ENCODE data around the gene PIP5K1B. TPM values are rescaled to one million over a fixed set of nuclear protein-coding genes. Genes with fewer than 3 reads are reported as not detected.

Gene PIP5K1B
- total and polyA plus RNA-seq, 2 experiments from 2014 or later: 1.3 to 2.8 TPM

DNA sequence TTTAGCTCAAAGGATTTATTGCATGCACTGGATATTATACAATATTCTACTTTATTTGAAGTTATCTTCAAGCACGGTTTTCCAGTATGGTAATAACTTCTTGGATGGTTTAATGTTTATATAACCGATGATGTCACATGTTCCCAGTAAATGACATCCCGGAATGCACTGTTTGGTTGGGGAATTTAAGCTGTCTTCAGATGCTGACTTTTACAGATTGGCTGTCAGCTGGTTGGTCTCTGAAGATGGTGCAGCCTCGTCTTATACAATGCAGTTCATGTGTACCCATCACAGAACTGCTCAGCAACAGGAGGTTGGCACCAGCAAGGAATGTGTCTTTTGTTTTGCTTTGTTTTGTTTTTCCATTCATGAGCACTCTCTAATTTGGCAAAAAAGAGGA, 165.0 kb downstream of the PIP5K1B start:
- Mint-ChIP-seq H3K4me3 (no peak overlapping the region), H3K27me3 (ENCODE audit: insufficient read depth, low read depth, poor library complexity) (no peaks in the 10 kb centered on the region), H3K9me3 (no peaks in the 10 kb centered on the region), H3K27ac (peak overlapping the region; percentile 48; the same call in 1 of the 2 replicates), H3K36me3 (ENCODE audit: low read depth) (0 out of 3 replicates have a peak, but pooled peaks cover 3% of the 10 kb centered on the region), H3K4me1 (peaks cover 67% of the 10 kb centered on the region)
- H3K79me2 ChIP-seq (replicated peaks; ENCODE audit: insufficient read depth): no peaks in the 10 kb centered on the region
- peaks cover 4% of the 10 kb centered on the region; the same call in 1 of the 2 replicates for H3K9me2 ChIP-seq (ENCODE audit: insufficient read depth)
- no peak overlapping the region for H2AFZ ChIP-seq
- peaks cover 59% of the 10 kb centered on the region for H3K4me1 ChIP-seq (ENCODE audit: insufficient read depth)
- no peaks in the 10 kb centered on the region for H3K27me3 ChIP-seq (ENCODE audit: insufficient read depth)
- no peaks in the 10 kb centered on the region for H3F3A ChIP-seq (replicated peaks; ENCODE audit: low read depth)
- no peaks in the 10 kb centered on the region for H4K20me1 ChIP-seq (replicated peaks; ENCODE audit: insufficient read depth)
- TF ChIP-seq CREB1 (CRISPR knock-in tag; IDR thresholded peaks at IDR 0.05; ENCODE audit: low read depth): no peak
- no peak for TF ChIP-seq JUNB (IDR thresholded peaks at IDR 0.05; ENCODE audit: unreplicated experiment)
- TF ChIP-seq, protein P1, sequence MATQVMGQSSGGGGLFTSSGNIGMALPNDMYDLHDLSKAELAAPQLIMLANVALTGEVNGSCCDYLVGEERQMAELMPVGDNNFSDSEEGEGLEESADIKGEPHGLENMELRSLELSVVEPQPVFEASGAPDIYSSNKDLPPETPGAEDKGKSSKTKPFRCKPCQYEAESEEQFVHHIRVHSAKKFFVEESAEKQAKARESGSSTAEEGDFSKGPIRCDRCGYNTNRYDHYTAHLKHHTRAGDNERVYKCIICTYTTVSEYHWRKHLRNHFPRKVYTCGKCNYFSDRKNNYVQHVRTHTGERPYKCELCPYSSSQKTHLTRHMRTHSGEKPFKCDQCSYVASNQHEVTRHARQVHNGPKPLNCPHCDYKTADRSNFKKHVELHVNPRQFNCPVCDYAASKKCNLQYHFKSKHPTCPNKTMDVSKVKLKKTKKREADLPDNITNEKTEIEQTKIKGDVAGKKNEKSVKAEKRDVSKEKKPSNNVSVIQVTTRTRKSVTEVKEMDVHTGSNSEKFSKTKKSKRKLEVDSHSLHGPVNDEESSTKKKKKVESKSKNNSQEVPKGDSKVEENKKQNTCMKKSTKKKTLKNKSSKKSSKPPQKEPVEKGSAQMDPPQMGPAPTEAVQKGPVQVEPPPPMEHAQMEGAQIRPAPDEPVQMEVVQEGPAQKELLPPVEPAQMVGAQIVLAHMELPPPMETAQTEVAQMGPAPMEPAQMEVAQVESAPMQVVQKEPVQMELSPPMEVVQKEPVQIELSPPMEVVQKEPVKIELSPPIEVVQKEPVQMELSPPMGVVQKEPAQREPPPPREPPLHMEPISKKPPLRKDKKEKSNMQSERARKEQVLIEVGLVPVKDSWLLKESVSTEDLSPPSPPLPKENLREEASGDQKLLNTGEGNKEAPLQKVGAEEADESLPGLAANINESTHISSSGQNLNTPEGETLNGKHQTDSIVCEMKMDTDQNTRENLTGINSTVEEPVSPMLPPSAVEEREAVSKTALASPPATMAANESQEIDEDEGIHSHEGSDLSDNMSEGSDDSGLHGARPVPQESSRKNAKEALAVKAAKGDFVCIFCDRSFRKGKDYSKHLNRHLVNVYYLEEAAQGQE (IDR thresholded peaks at IDR 0.05; ENCODE audit: unreplicated experiment): no peak
- TF ChIP-seq EZH2phosphoT487 (IDR thresholded peaks at IDR 0.05; ENCODE audit: unreplicated experiment): no peak
- TF ChIP-seq, protein P2, sequence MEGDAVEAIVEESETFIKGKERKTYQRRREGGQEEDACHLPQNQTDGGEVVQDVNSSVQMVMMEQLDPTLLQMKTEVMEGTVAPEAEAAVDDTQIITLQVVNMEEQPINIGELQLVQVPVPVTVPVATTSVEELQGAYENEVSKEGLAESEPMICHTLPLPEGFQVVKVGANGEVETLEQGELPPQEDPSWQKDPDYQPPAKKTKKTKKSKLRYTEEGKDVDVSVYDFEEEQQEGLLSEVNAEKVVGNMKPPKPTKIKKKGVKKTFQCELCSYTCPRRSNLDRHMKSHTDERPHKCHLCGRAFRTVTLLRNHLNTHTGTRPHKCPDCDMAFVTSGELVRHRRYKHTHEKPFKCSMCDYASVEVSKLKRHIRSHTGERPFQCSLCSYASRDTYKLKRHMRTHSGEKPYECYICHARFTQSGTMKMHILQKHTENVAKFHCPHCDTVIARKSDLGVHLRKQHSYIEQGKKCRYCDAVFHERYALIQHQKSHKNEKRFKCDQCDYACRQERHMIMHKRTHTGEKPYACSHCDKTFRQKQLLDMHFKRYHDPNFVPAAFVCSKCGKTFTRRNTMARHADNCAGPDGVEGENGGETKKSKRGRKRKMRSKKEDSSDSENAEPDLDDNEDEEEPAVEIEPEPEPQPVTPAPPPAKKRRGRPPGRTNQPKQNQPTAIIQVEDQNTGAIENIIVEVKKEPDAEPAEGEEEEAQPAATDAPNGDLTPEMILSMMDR (conservative IDR thresholded peaks at IDR 0.05; ENCODE audit: low read depth in 2 of 2): no peak
- TF ChIP-seq, protein P3, sequence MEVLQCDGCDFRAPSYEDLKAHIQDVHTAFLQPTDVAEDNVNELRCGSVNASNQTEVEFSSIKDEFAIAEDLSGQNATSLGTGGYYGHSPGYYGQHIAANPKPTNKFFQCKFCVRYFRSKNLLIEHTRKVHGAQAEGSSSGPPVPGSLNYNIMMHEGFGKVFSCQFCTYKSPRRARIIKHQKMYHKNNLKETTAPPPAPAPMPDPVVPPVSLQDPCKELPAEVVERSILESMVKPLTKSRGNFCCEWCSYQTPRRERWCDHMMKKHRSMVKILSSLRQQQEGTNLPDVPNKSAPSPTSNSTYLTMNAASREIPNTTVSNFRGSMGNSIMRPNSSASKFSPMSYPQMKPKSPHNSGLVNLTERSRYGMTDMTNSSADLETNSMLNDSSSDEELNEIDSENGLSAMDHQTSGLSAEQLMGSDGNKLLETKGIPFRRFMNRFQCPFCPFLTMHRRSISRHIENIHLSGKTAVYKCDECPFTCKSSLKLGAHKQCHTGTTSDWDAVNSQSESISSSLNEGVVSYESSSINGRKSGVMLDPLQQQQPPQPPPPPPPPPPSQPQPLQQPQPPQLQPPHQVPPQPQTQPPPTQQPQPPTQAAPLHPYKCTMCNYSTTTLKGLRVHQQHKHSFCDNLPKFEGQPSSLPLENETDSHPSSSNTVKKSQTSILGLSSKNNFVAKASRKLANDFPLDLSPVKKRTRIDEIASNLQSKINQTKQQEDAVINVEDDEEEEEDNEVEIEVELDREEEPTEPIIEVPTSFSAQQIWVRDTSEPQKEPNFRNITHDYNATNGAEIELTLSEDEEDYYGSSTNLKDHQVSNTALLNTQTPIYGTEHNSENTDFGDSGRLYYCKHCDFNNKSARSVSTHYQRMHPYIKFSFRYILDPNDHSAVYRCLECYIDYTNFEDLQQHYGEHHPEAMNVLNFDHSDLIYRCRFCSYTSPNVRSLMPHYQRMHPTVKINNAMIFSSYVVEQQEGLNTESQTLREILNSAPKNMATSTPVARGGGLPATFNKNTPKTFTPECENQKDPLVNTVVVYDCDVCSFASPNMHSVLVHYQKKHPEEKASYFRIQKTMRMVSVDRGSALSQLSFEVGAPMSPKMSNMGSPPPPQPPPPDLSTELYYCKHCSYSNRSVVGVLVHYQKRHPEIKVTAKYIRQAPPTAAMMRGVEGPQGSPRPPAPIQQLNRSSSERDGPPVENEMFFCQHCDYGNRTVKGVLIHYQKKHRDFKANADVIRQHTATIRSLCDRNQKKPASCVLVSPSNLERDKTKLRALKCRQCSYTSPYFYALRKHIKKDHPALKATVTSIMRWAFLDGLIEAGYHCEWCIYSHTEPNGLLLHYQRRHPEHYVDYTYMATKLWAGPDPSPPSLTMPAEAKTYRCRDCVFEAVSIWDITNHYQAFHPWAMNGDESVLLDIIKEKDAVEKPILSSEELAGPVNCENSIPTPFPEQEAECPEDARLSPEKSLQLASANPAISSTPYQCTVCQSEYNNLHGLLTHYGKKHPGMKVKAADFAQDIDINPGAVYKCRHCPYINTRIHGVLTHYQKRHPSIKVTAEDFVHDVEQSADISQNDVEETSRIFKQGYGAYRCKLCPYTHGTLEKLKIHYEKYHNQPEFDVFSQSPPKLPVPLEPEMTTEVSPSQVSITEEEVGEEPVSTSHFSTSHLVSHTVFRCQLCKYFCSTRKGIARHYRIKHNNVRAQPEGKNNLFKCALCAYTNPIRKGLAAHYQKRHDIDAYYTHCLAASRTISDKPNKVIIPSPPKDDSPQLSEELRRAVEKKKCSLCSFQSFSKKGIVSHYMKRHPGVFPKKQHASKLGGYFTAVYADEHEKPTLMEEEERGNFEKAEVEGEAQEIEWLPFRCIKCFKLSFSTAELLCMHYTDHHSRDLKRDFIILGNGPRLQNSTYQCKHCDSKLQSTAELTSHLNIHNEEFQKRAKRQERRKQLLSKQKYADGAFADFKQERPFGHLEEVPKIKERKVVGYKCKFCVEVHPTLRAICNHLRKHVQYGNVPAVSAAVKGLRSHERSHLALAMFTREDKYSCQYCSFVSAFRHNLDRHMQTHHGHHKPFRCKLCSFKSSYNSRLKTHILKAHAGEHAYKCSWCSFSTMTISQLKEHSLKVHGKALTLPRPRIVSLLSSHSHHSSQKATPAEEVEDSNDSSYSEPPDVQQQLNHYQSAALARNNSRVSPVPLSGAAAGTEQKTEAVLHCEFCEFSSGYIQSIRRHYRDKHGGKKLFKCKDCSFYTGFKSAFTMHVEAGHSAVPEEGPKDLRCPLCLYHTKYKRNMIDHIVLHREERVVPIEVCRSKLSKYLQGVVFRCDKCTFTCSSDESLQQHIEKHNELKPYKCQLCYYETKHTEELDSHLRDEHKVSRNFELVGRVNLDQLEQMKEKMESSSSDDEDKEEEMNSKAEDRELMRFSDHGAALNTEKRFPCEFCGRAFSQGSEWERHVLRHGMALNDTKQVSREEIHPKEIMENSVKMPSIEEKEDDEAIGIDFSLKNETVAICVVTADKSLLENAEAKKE (CRISPR knock-in tag; IDR thresholded peaks at IDR 0.05): no peak
- TF ChIP-seq ZNF331 (CRISPR knock-in tag; IDR thresholded peaks at IDR 0.05; ENCODE audit: low read depth): no peak
- TF ChIP-seq NANOG (IDR thresholded peaks at IDR 0.05; ENCODE audit: borderline replicate concordance): no peak
- no peak for TF ChIP-seq STAT1 (IDR thresholded peaks at IDR 0.05; ENCODE audit: unreplicated experiment)
- TF ChIP-seq, protein P4, sequence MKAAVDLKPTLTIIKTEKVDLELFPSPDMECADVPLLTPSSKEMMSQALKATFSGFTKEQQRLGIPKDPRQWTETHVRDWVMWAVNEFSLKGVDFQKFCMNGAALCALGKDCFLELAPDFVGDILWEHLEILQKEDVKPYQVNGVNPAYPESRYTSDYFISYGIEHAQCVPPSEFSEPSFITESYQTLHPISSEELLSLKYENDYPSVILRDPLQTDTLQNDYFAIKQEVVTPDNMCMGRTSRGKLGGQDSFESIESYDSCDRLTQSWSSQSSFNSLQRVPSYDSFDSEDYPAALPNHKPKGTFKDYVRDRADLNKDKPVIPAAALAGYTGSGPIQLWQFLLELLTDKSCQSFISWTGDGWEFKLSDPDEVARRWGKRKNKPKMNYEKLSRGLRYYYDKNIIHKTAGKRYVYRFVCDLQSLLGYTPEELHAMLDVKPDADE (IDR thresholded peaks at IDR 0.05): no peak
- TF ChIP-seq EZH2 (IDR thresholded peaks at IDR 0.05; ENCODE audit: low read depth, unreplicated experiment): no peak
- no peak for TF ChIP-seq ZNF114 (CRISPR knock-in tag; IDR thresholded peaks at IDR 0.05)
- TF ChIP-seq POLR2AphosphoS5 (IDR thresholded peaks at IDR 0.05; ENCODE audit: low read depth): no peak
- H3K4me2 ChIP-seq: peak overlapping the region; percentile 6; the same call in 1 of the 2 replicates
- H3K36me3 ChIP-seq (ENCODE audit: insufficient read depth): no peaks in the 10 kb centered on the region
- H3K4me3 ChIP-seq: no peak overlapping the region
- DNase-seq (ENCODE audit: low spot score) (no peak), ATAC-seq (no peak)
- H3K27ac ChIP-seq (ENCODE audit: low read depth): no peak overlapping the region

Measured in GM23338 (cell line).